Adrenal gland (tissue), 19 donors: ENCODE results near the gene PIAS2. TPM values are rescaled to one million over a fixed set of nuclear protein-coding genes. Genes with fewer than 3 reads are reported as not detected.
"Not testable (repeated sequence)": the region's sequence is repeated elsewhere in the genome, so short reads cannot be mapped to it uniquely, and the experiment has no call there.

Source experiments
- DNase-seq, 7 donors: peaks; one replicate each; pipeline ENCODE4 v3.0.0-alpha.2; 2019 to 2020
- H3K27ac ChIP-seq, 5 donors: fragments of 200-600 bp; sonication (generic) in 4 of 5; 1 replicate in 3 of 5; 2 replicates in 2 of 5; pipeline versions ENCODE4 v1.5.1 to v1.8.0; 2016 to 2020; ENCODE audit warnings: mild to moderate bottlenecking in 1 of 5
- H3K27me3 ChIP-seq: fragments of 200-600 bp; 2 replicates; pipeline ENCODE4 v1.8.0; 2021
- H3K36me3 ChIP-seq, 2 donors: fragments of 200-600 bp; replicated peaks in 1 of 2; 1 replicate in 1 of 2; 2 replicates in 1 of 2; pipeline versions ENCODE4 v1.5.1 to v1.8.0; 2018 to 2022
- H3K4me1 ChIP-seq, 2 donors: fragments of 200-600 bp; replicated peaks in 1 of 2; 1 replicate in 1 of 2; 2 replicates in 1 of 2; pipeline versions ENCODE4 v1.5.1 to v1.8.0; 2018 to 2021
- H3K4me3 ChIP-seq, 4 donors: fragments of 200-600 bp; sonication (generic) in 3 of 4; one replicate each; pipeline ENCODE4 v1.5.1; 2016 to 2018
- H3K9me3 ChIP-seq, 3 donors: fragments of 200-600 bp; sonication (generic) in 1 of 3; replicated peaks in 1 of 3; 1 replicate in 2 of 3; 2 replicates in 1 of 3; pipeline versions ENCODE4 v1.5.1 to v1.8.0; 2016 to 2021
- POLR2A ChIP-seq, 2 donors: fragments of 450-650 bp; IDR thresholded peaks; one replicate each; pipeline ENCODE4 v1.6.1; 2017; ENCODE audit warnings: antibody characterized with exemption in 2 of 2, mild to moderate bottlenecking in 2 of 2, moderate library complexity in 1 of 2
- WGBS, 4 donors: extraction: QIAGEN DNeasy Blood & Tissue Kit in 2 of 4; methylation state at CpG; one replicate each; pipeline versions ENCODE4 v1.1.5 to v1.1.7; 2013 to 2017; 5-methylcytosine and 5-hydroxymethylcytosine counted together
- intact Hi-C, 2 donors: fragments of 100-400 bp; cut with DNase I; formaldehyde crosslinking; loops; one replicate each; pipeline versions ENCODE4 v1.14.1 to v1.15.0; 2022 to 2023
- long read RNA-seq, 10 donors: library from polyadenylated mRNA in 3 of 10; unstranded in 2 of 10; stranded (forward) in 1 of 10; transcript quantifications; one replicate each; pipeline ENCODE4 v2.0.0 and lab custom pipeline, GENCODE V29; 2021 to 2026
- polyA plus RNA-seq, 3 donors: library from polyadenylated mRNA; stranded (reverse); fragments of 200-250 nt in 2 of 3; fragments of 350-450 nt in 1 of 3; fragmentation: Illumina TruSeq in 1 of 3; extraction: RNeasy Lipid Tissue Mini Kit (QIAGEN cat#74804) in 1 of 3; gene quantifications; one replicate each; pipeline ENCODE4 v1.2.3, GENCODE V29; 2013 to 2014
- total RNA-seq, 9 donors: library from RNA; depleted of rRNA in 4 of 9; stranded (reverse); fragments of >200 nt in 4 of 9; fragments of 120-200 nt in 1 of 9; fragmentation: NEBNext Ultra II Directional in 1 of 9; extraction: Animal tissue kit (Norgen Biotek cat#: 25700) in 1 of 9; gene quantifications; one replicate each; pipeline versions ENCODE4 v1.1.0 to v1.2.4, GENCODE V29; 2013 to 2023
- TF ChIP-seq, protein P1 (sequence below), 6 experiments: fragments of 450-650 bp in 4 of 6; fragments of 200-600 bp in 2 of 6; sonication (generic) in 1 of 6; IDR thresholded peaks; 1 replicate in 5 of 6; 2 replicates in 1 of 6; pipeline versions ENCODE4 v1.5.1 to v1.8.0; 2016 to 2021; ENCODE audit warnings: antibody characterized with exemption in 6 of 6, mild to moderate bottlenecking in 2 of 6, moderate library complexity in 1 of 6
- donor health status: healthy with polysubstance abuse.
- donor health status: Bipolar disorder and iron deficiency.
- donor health status: DM: yes; HTN: yes; CAD: no.
- donor health status: DM: no; HTN: no; CAD: no.
- donor health status: DM: no; HTN: no; CAD: no.
- donor health status: DM: yes; HTN: yes; CAD: no.

PIAS2 gene, protein sequence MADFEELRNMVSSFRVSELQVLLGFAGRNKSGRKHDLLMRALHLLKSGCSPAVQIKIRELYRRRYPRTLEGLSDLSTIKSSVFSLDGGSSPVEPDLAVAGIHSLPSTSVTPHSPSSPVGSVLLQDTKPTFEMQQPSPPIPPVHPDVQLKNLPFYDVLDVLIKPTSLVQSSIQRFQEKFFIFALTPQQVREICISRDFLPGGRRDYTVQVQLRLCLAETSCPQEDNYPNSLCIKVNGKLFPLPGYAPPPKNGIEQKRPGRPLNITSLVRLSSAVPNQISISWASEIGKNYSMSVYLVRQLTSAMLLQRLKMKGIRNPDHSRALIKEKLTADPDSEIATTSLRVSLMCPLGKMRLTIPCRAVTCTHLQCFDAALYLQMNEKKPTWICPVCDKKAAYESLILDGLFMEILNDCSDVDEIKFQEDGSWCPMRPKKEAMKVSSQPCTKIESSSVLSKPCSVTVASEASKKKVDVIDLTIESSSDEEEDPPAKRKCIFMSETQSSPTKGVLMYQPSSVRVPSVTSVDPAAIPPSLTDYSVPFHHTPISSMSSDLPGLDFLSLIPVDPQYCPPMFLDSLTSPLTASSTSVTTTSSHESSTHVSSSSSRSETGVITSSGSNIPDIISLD
- total RNA-seq = 10 to 100 TPM; 11.6 to 52.9 (median 38.1) TPM
- polyA plus RNA-seq = 10 to 100 TPM in 1 of 3 donors, 1 to 10 TPM in 2; 4.7 to 25.5 (median 7.2) TPM
- long read RNA-seq, donor 1 = 0 reads
- long read RNA-seq, donor 2, full-length matches to known transcripts = 1 of 8 reads
- long read RNA-seq, donor 2, partial matches to known transcripts = 7 of 8 reads
- long read RNA-seq, donor 2, other reads (novel, unspliced or antisense) = 0 of 8 reads
- long read RNA-seq, donor 3, full-length matches to known transcripts = 2 of 2 reads
- long read RNA-seq, donor 3, partial matches to known transcripts = 0 of 2 reads
- long read RNA-seq, donor 3, other reads (novel, unspliced or antisense) = 0 of 2 reads
- long read RNA-seq, donor 4, full-length matches to known transcripts = 3 of 13 reads
- long read RNA-seq, donor 4, partial matches to known transcripts = 3 of 13 reads
- long read RNA-seq, donor 4, other reads (novel, unspliced or antisense) = 7 of 13 reads
- long read RNA-seq, donor 5, full-length matches to known transcripts = 21 of 31 reads
- long read RNA-seq, donor 5, partial matches to known transcripts = 1 of 31 reads
- long read RNA-seq, donor 5, other reads (novel, unspliced or antisense) = 9 of 31 reads
- long read RNA-seq, donor 6, full-length matches to known transcripts = 1 of 8 reads
- long read RNA-seq, donor 6, partial matches to known transcripts = 1 of 8 reads
- long read RNA-seq, donor 6, other reads (novel, unspliced or antisense) = 6 of 8 reads
- long read RNA-seq, donor 7, full-length matches to known transcripts = 1 of 1 reads
- long read RNA-seq, donor 7, partial matches to known transcripts = 0 of 1 reads
- long read RNA-seq, donor 7, other reads (novel, unspliced or antisense) = 0 of 1 reads
- long read RNA-seq, donor 8, full-length matches to known transcripts = 3 of 3 reads
- long read RNA-seq, donor 8, partial matches to known transcripts = 0 of 3 reads
- long read RNA-seq, donor 8, other reads (novel, unspliced or antisense) = 0 of 3 reads
- long read RNA-seq, donor 9, full-length matches to known transcripts = 1 of 1 reads
- long read RNA-seq, donor 9, partial matches to known transcripts = 0 of 1 reads
- long read RNA-seq, donor 9, other reads (novel, unspliced or antisense) = 0 of 1 reads
- long read RNA-seq, donor 10, full-length matches to known transcripts = 2 of 2 reads
- long read RNA-seq, donor 10, partial matches to known transcripts = 0 of 2 reads
- long read RNA-seq, donor 10, other reads (novel, unspliced or antisense) = 0 of 2 reads

DNA sequence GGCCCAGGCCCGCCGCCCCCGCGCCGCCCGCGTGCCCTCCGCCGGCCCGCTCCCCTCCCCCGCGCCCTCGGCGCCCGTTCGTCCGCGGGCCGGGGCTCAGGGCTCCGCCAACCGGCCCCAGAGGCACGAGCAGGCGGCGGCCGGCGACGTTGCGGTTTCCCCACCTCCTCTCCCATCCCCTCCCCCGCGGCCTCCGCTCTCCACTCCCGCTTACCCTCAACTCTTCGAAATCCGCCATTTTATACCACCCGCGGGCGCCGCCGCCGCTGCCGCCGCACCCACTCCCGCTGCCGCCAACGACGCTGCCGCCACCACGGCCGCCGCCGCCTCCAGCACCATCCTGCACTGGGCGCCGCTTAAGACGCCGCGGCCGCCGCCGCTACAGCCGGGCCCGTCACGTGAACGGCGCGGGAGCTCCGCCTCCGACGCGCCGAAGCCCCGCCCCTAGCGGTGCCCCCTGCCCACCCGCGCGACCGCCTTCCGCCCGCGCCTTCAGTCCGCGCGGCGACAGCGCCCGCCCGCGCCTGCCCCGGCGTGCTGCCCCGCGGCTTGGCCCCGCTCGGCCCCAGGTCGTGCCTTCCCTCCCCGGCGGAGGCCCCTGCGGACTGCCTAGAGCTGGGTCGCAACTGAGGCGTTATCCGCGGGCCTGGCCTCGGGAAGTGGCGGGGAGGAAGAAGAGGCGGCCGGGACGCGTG, at the start of gene PIAS2, which contains the start of gene KATNAL2:
Gene PIAS2, minus strand, starts transcription at position 400 of the 695 bp plus-strand sequence. Its CDS starts 162 bp downstream, at position 238.
Gene KATNAL2, plus strand, starts transcription at position 495 of the 695 bp plus-strand sequence. CDS start 29,271 bp downstream, outside the sequence.
- DNase-seq = peak; percentile 73 to 86 (median 79)
- TF ChIP-seq, protein P1, sequence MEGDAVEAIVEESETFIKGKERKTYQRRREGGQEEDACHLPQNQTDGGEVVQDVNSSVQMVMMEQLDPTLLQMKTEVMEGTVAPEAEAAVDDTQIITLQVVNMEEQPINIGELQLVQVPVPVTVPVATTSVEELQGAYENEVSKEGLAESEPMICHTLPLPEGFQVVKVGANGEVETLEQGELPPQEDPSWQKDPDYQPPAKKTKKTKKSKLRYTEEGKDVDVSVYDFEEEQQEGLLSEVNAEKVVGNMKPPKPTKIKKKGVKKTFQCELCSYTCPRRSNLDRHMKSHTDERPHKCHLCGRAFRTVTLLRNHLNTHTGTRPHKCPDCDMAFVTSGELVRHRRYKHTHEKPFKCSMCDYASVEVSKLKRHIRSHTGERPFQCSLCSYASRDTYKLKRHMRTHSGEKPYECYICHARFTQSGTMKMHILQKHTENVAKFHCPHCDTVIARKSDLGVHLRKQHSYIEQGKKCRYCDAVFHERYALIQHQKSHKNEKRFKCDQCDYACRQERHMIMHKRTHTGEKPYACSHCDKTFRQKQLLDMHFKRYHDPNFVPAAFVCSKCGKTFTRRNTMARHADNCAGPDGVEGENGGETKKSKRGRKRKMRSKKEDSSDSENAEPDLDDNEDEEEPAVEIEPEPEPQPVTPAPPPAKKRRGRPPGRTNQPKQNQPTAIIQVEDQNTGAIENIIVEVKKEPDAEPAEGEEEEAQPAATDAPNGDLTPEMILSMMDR (IDR thresholded peaks at IDR 0.05) = peak in 1 of 6 experiments; percentile 20
- TF ChIP-seq POLR2A (IDR thresholded peaks at IDR 0.05) = peak; percentile 71 to 89
- Histone ChIP-seq H3K36me3 (no peaks in the 10 kb centered on the region), H3K4me1 (peaks cover 7 to 35% of the 10 kb centered on the region in 2 donors), H3K27me3 (no peaks in the 10 kb centered on the region), H3K9me3 (no peaks in the 10 kb centered on the region), H3K27ac (peak within 1 kb of the TSS; percentile 65 to 97 (median 89)), H3K4me3 (peak within 1 kb of the TSS; percentile 57 to 98 (median 79))
- intact Hi-C loops = no loop called here
- 0 to 1% (median 1%) methylated on average over 41 to 107 of the region's 107 CpGs; no CpG with 5 or more reads in 1 of the 4 donors for WGBS, 4 donors

DNA sequence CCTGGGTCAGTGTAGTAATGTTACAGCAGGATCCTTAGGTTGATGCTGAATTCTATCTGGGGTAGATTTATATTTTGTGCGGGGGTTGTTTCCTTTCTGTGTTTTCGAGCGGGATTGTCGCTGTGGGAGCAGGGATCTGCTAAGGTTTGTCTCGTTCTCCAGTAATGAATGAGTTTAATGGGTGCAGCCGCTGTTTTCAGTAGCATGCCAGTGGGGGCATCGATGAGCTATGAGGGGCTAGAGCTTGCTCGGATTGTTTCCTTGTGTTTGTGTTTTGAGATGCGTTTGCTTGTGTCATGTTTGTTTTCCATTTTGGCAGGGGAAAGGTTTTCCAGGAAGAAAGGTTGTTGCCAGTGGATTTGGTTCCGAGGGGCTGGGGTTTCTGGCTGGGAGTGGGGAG, 49.0 kb upstream of the PIAS2 start:
- intact Hi-C loops, H3K4me1 ChIP-seq, H3K36me3 ChIP-seq, H3K4me3 ChIP-seq, H3K9me3 ChIP-seq, H3K27me3 ChIP-seq, H3K27ac ChIP-seq, DNase-seq: not testable (repeated sequence)
- 83 to 89% methylated on average over 1 to 3 of the region's 10 CpGs; no CpG with 5 or more reads in 2 of the 4 donors for WGBS, 4 donors

DNA sequence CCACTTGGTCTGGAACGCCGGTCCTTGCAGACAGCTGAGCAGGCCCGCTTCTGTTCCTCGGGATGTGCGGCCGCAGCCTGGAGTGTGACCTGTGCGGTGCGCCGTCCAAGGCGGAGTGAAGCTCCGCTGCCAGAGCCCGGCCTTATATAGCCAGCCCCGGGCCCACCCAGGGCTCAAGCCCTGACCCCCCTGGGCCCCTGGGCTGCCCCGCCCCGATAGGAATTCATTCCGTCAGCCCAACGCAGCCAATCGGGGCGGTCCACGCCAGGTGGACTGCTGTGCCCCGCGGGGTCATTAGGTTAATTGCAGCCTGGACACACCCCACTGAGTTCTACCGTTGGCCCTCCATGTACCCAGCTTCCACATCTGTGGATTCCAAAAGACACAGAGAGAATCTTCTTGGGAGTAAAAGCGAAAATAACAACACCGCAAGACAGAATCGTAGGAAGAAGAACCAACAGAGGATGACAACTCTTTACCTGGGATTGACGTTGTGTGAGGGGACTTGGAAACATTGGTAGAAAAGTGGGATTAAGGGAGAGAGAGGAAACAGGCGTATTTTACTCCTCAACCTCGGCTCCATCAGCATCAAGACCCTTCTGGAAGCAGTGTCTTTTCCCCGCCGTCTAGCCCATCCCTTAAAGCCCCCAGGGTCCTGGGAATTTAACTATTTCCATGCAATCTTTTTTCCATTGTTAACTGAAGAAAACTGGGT, 47.4 kb upstream of the PIAS2 start:
- H3K4me1 ChIP-seq, H3K27me3 ChIP-seq, H3K9me3 ChIP-seq, intact Hi-C loops, H3K27ac ChIP-seq, H3K36me3 ChIP-seq, DNase-seq, H3K4me3 ChIP-seq: not testable (repeated sequence)
- 88 to 94% (median 90%) methylated on average over 8 of the region's 31 CpGs for WGBS, 4 donors

DNA sequence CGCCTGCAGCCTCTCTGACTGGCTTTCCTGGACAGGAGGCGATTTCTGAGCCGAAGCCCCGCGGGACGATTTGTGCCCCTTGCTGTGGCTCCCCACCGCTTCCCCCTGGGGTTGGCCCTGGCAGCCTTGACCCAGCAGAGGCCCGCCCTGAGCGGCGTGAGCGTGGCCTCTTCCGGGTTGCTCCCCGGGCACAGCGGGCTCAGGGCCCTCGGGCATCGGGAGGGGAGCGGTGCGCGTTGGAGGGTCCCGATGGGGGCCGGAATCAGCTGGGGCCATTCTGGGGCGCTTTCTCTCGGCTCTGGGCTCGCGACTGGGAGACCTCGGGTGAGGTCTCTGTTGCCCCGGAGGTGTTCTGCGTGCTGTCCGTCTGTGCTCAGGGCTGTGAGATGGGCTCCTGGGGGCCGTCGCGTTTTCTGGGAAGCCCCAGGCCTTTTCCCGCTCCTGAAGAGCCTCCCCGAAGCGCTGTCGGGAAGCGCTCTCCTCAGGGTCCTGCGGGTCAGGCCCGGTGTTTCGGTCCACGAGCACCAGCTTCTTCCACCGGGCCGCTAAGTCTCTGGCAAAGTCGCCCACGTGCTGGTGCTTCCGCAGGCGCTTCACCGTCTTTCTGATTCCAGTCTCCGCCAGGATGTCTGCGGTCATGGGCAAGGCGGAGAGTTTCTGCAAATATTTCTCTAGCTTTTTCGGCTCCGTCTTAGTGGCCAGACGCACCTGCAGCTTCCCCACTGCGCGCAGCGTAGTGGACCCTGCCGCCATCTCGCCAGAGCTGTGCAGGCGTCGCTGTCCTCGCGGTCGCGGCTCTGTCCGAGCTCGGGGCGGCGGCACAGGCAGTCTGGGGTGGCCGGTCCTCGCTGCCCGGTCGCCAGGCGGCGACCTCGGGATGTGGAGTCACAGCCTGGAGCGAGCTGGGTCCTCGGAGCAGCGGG, 46.6 kb upstream of the PIAS2 start:
- intact Hi-C loops, H3K4me1 ChIP-seq, H3K4me3 ChIP-seq, H3K27ac ChIP-seq, H3K27me3 ChIP-seq, DNase-seq, H3K36me3 ChIP-seq, H3K9me3 ChIP-seq: not testable (repeated sequence)
- 99 to 100% methylated on average over 2 to 6 of the region's 79 CpGs; no CpG with 5 or more reads in 2 of the 4 donors for WGBS, 4 donors
